Measurements from ENCODE around the gene IL1RN. TPM values are rescaled to one million over a fixed set of nuclear protein-coding genes. Genes with fewer than 3 reads are reported as not detected.

Gene IL1RN
- total and polyA plus RNA-seq, 10 of the 15 experiments (the other 5 are each of a cell fraction or from before 2014, with no cell fraction given) = 0.04 TPM; not detected in 7

DNA sequence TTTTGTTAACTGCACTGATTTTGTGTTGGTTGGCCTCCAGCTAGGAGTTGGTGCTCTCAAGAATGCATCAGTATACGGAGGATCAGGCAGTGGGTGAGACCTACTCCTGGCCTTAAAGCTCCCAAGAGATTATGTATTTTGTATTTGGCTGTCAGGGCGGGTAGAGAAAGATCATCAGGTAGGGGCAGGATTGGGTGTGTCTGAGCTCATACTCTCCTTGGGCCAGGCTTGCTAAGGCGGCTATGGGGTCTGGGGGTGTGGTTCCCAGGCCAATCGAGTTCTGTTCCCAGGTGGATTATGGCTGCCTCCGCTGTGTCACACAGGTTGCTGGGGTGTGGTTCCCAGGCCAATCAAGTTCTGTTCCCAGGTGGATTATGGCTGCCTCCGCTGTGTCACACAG, 28.9 kb upstream of the IL1RN start:
- Histone ChIP-seq H3K4me2 (ENCODE audit: control insufficient read depth, insufficient read depth) (no peak overlapping the region), H3K4me3 (no peak overlapping the region), H3K36me3 (ENCODE audit: control insufficient read depth in 2 of 2, insufficient read depth in 2 of 2, low read length in 1 of 2) (no peaks in the 10 kb centered on the region), H3K27me3 (replicated peaks in 1 of 2; ENCODE audit: control insufficient read depth in 2 of 2, insufficient read depth in 2 of 2, low read length in 1 of 2) (no peaks in the 10 kb centered on the region; a peak in 1 of 4 replicates), H2AFZ (ENCODE audit: control insufficient read depth, low read depth, low read length) (no peak overlapping the region), H3K9me3 (replicated peaks; ENCODE audit: control insufficient read depth, insufficient read depth, low read length) (no peaks in the 10 kb centered on the region; the same call in 1 of the 3 replicates), H3K79me2 (ENCODE audit: control insufficient read depth, insufficient read depth, low read length) (no peaks in the 10 kb centered on the region), H3K27ac (ENCODE audit: control insufficient read depth, insufficient read depth) (no peak overlapping the region), H4K20me1 (ENCODE audit: control insufficient read depth, insufficient read depth) (no peaks in the 10 kb centered on the region), H3K9ac (ENCODE audit: control insufficient read depth, insufficient read depth, low read length) (no peak overlapping the region), H3K4me1 (ENCODE audit: control insufficient read depth, insufficient read depth, low read length) (no peaks in the 10 kb centered on the region)
- FAIRE-seq (no peak), DNase-seq (ENCODE audit: low read depth, low spot score) (no peak), ATAC-seq (no peak)
- RAD21 ChIA-PET (ENCODE audit: unreplicated experiment) = no interaction called here
- SMC1A ChIA-PET (ENCODE audit: uncharacterized antibody, unreplicated experiment) = interaction anchor here (1.5 to 1.6 kb wide), 2 partner anchors 10 to 105 kb away, joined by 3 read pairs; no protein-coding TSS in a partner anchor
- in situ Hi-C loops (cut with MboI) (no loop called here), intact Hi-C loops (cut with micrococcal nuclease; ENCODE audit: unreplicated experiment) (no loop called here)
- TF ChIP-seq IRF4 (IDR thresholded peaks at IDR 0.05; ENCODE audit: low read depth, low read length) = no peak
- TF ChIP-seq, protein P1, sequence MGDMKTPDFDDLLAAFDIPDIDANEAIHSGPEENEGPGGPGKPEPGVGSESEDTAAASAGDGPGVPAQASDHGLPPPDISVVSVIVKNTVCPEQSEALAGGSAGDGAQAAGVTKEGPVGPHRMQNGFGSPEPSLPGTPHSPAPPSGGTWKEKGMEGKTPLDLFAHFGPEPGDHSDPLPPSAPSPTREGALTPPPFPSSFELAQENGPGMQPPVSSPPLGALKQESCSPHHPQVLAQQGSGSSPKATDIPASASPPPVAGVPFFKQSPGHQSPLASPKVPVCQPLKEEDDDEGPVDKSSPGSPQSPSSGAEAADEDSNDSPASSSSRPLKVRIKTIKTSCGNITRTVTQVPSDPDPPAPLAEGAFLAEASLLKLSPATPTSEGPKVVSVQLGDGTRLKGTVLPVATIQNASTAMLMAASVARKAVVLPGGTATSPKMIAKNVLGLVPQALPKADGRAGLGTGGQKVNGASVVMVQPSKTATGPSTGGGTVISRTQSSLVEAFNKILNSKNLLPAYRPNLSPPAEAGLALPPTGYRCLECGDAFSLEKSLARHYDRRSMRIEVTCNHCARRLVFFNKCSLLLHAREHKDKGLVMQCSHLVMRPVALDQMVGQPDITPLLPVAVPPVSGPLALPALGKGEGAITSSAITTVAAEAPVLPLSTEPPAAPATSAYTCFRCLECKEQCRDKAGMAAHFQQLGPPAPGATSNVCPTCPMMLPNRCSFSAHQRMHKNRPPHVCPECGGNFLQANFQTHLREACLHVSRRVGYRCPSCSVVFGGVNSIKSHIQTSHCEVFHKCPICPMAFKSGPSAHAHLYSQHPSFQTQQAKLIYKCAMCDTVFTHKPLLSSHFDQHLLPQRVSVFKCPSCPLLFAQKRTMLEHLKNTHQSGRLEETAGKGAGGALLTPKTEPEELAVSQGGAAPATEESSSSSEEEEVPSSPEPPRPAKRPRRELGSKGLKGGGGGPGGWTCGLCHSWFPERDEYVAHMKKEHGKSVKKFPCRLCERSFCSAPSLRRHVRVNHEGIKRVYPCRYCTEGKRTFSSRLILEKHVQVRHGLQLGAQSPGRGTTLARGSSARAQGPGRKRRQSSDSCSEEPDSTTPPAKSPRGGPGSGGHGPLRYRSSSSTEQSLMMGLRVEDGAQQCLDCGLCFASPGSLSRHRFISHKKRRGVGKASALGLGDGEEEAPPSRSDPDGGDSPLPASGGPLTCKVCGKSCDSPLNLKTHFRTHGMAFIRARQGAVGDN (IDR thresholded peaks at IDR 0.05) = no peak
- no peak for TF ChIP-seq HDAC2 (IDR thresholded peaks at IDR 0.05)
- TF ChIP-seq SUPT20H (IDR thresholded peaks at IDR 0.05; ENCODE audit: borderline replicate concordance, control insufficient read depth, low read depth, low read length) = no peak
- TF ChIP-seq BMI1 (IDR thresholded peaks at IDR 0.05; ENCODE audit: borderline replicate concordance) = no peak
- no peak for TF ChIP-seq KLF5 (IDR thresholded peaks at IDR 0.05; ENCODE audit: partially characterized antibody)
- no peak for TF ChIP-seq MYB (IDR thresholded peaks at IDR 0.05; ENCODE audit: borderline replicate concordance, low read depth, low read length)
- TF ChIP-seq ETV6 (conservative IDR thresholded peaks at IDR 0.05 in 1 of 2, IDR thresholded peaks at IDR 0.05 in 1 of 2; ENCODE audit: borderline replicate concordance in 1 of 2, low read depth in 1 of 2) = no peak
- no peak for TF ChIP-seq MTA2 (IDR thresholded peaks at IDR 0.05; ENCODE audit: low read depth)
- TF ChIP-seq HDAC6 (IDR thresholded peaks at IDR 0.05; ENCODE audit: unreplicated experiment) = no peak
- TF ChIP-seq, protein P2, sequence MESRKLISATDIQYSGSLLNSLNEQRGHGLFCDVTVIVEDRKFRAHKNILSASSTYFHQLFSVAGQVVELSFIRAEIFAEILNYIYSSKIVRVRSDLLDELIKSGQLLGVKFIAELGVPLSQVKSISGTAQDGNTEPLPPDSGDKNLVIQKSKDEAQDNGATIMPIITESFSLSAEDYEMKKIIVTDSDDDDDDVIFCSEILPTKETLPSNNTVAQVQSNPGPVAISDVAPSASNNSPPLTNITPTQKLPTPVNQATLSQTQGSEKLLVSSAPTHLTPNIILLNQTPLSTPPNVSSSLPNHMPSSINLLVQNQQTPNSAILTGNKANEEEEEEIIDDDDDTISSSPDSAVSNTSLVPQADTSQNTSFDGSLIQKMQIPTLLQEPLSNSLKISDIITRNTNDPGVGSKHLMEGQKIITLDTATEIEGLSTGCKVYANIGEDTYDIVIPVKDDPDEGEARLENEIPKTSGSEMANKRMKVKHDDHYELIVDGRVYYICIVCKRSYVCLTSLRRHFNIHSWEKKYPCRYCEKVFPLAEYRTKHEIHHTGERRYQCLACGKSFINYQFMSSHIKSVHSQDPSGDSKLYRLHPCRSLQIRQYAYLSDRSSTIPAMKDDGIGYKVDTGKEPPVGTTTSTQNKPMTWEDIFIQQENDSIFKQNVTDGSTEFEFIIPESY (IDR thresholded peaks at IDR 0.05) = no peak
- TF ChIP-seq TCF12 (IDR thresholded peaks at IDR 0.05; ENCODE audit: low read depth, low read length) = no peak
- POLR2A ChIA-PET = interaction anchor here (0.5 to 1.2 kb wide), 2 partner anchors 16 to 1266 kb away, joined by 3 to 5 read pairs; no protein-coding TSS in a partner anchor
- WGBS (ENCODE audit: insufficient coverage, insufficient replicate concordance, low lambda C conversion rate, missing lambda C conversion rate) = 69% methylated on average over 6 of the region's 6 CpGs
- CTCF ChIA-PET = interaction anchor here (0.7 to 1.6 kb wide), 5 partner anchors 16 to 38 kb away, joined by 3 to 4 read pairs (median 4); no protein-coding TSS in a partner anchor
- no TSS peak for BruUV-seq (replicated peaks)

Data from GM12878 (cell line).